Measurements from ENCODE around the gene TET2.

DNA sequence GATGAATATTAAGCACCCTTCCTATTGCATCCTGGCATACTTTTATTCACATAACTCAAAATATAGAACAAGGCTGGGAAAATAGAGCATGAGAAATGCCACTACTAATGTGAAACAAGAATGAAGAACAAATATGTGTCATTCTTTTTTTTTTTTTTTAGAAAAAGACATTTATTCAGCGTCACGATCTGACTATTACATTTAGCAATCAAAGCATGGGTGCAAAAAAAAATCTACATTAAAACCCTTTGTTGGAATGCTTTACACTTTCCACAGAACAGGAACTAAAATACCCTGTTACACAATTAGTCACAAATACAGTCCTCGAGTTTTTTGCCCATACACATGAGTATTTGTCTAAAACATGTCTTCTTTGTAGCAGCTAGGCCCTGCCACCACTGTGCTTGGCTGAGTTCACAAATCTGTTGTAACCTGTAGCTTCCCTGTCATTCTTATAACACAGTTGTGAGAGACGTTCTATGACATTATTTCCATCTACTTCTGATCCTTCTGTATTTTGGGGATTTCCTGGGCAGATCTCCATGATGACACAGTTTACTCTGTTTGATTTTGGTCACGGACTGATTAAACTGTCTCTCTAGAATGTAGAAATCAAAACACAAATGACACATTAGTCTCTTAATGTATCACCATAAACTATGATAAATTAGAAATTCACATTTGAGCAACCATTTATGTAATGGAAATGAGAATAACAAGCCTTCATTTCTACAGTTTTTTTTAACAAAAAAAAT lies 9.4 kb upstream of the TET2 start:
- TF ChIP-seq, protein P1, sequence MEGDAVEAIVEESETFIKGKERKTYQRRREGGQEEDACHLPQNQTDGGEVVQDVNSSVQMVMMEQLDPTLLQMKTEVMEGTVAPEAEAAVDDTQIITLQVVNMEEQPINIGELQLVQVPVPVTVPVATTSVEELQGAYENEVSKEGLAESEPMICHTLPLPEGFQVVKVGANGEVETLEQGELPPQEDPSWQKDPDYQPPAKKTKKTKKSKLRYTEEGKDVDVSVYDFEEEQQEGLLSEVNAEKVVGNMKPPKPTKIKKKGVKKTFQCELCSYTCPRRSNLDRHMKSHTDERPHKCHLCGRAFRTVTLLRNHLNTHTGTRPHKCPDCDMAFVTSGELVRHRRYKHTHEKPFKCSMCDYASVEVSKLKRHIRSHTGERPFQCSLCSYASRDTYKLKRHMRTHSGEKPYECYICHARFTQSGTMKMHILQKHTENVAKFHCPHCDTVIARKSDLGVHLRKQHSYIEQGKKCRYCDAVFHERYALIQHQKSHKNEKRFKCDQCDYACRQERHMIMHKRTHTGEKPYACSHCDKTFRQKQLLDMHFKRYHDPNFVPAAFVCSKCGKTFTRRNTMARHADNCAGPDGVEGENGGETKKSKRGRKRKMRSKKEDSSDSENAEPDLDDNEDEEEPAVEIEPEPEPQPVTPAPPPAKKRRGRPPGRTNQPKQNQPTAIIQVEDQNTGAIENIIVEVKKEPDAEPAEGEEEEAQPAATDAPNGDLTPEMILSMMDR (conservative IDR thresholded peaks at IDR 0.05): no peak
- no peak for TF ChIP-seq ZFX (IDR thresholded peaks at IDR 0.05)

Measured in C4-2B (cell line).